Measurements from ENCODE around the gene DCUN1D4.
A peak's percentile ranks its signal among the peaks of the same experiment; 100 is the strongest.

DCUN1D4 gene

GRCh38 chr4:51942833-51943215 is 99.9 kb downstream of the DCUN1D4 start:
- no peak overlapping the region for H3K23ac ChIP-seq (ENCODE audit: low read length in 2 of 2)

GRCh38 chr4:51943221-51943620 is 100.3 kb downstream of the DCUN1D4 start:
- no peak overlapping the region for H3K9ac ChIP-seq (ENCODE audit: low read length)

More at GRCh38 chr4:51942833-51943215, 99.9 kb downstream of the DCUN1D4 start:
- no peak overlapping the region for H2BK5ac ChIP-seq (ENCODE audit: low read depth, low read length, poor library complexity, severe bottlenecking)
- H4K8ac ChIP-seq (ENCODE audit: low read length) = no peak overlapping the region
- no peak overlapping the region for H2AK5ac ChIP-seq (ENCODE audit: low read length, severe bottlenecking)
- H3K14ac ChIP-seq (ENCODE audit: low read length in 2 of 2) = no peak overlapping the region
- H4K91ac ChIP-seq (ENCODE audit: low read length) = no peak overlapping the region
- no peak overlapping the region for H2AFZ ChIP-seq (ENCODE audit: low read depth, low read length)
- peaks cover 10% of the 10 kb centered on the region for H3K4me1 ChIP-seq (ENCODE audit: control insufficient read depth, insufficient read depth, low read depth, low read length)
- no peak overlapping the region for H2BK120ac ChIP-seq (ENCODE audit: low read depth, low read length)
- H3K79me1 ChIP-seq (replicated peaks; ENCODE audit: low read length, poor library complexity, severe bottlenecking) = no peaks in the 10 kb centered on the region
- no peak overlapping the region for H3K4ac ChIP-seq (ENCODE audit: low read depth in 1 of 2, low read length in 2 of 2)
- H3K27me3 ChIP-seq (ENCODE audit: control insufficient read depth in 1 of 2, insufficient read depth in 1 of 2, low read length in 2 of 2) = no peaks in the 10 kb centered on the region
- H3K4me3 ChIP-seq (ENCODE audit: insufficient read depth in 1 of 2, low read depth in 1 of 2, low read length in 2 of 2) = no peak overlapping the region
- H3K4me2 ChIP-seq (ENCODE audit: low read length, poor library complexity, severe bottlenecking) = no peak overlapping the region
- no peak for DNase-seq
- H2BK12ac ChIP-seq (ENCODE audit: low read length in 2 of 2) = no peak overlapping the region
- no peaks in the 10 kb centered on the region for H3K36me3 ChIP-seq (ENCODE audit: control insufficient read depth in 1 of 2, insufficient read depth in 2 of 2, low read depth in 1 of 2, low read length in 2 of 2)
- H3K9ac ChIP-seq (ENCODE audit: low read length) = no peak overlapping the region
- H2BK15ac ChIP-seq (ENCODE audit: low read depth, poor library complexity, severe bottlenecking) = no peak overlapping the region
- H3K9me3 ChIP-seq (ENCODE audit: control insufficient read depth, low read length) = no peaks in the 10 kb centered on the region
- H3K27ac ChIP-seq (ENCODE audit: low read length, poor library complexity, severe bottlenecking) = peak overlapping the region; percentile 63
- no CpG with 5 or more reads among the region's 2 CpGs for WGBS
- H3K18ac ChIP-seq (ENCODE audit: low read depth in 1 of 2, low read length in 2 of 2) = no peak overlapping the region

DNA sequence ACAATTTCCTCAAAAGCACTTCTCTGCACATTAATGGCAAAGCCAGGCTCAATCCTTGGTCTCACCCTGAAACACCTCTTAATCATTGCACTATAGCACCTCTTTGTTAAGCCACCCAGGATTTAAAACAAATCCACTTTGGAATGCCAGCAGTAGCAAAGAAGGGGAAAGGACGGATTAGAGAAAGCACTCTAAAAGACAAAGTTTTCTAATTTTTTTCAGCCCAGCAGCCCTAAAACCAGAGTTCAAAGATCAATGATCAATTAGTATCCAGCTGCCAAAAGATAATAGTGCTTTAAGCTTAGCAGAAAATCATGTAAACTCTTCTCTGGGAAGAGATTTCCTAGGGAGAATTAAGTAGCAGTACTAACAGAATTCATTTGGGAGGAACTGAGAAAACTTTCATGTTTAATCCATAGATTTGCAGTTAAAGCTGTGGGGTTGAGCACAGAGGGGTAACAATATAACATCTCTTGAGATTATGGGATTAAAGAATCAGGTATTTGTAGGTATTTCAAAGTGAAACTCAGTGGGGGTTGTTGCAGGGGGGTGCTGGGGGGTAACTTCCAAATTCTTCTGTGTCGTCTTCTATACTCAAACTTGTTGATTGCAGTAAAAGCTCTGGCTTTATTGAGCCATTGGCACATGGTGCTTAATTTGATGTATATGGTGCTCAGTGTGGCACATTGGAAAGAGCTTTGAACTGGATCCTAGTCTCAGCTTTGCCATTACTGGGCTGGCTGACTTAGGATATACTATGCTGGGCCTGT is 115.4 kb downstream of the DCUN1D4 start:
- H3K27ac ChIP-seq (ENCODE audit: low read length, poor library complexity, severe bottlenecking) = no peak overlapping the region
- H2AK5ac ChIP-seq (ENCODE audit: low read length, severe bottlenecking) = no peak overlapping the region
- H2BK120ac ChIP-seq (ENCODE audit: low read depth, low read length) = no peak overlapping the region
- H2BK12ac ChIP-seq (ENCODE audit: low read length in 2 of 2) = no peak overlapping the region
- no peak overlapping the region for H4K91ac ChIP-seq (ENCODE audit: low read length)
- no peak overlapping the region for H3K23ac ChIP-seq (ENCODE audit: low read length in 2 of 2)
- H3K18ac ChIP-seq (ENCODE audit: low read depth in 1 of 2, low read length in 2 of 2) = no peak overlapping the region
- no peaks in the 10 kb centered on the region for H3K4me1 ChIP-seq (ENCODE audit: control insufficient read depth, insufficient read depth, low read depth, low read length)
- H4K8ac ChIP-seq (ENCODE audit: low read length) = no peak overlapping the region
- no peak overlapping the region for H3K9ac ChIP-seq (ENCODE audit: low read length)
- 69% methylated on average over 1 of the region's 2 CpGs for WGBS
- no peak overlapping the region for H3K4me2 ChIP-seq (ENCODE audit: low read length, poor library complexity, severe bottlenecking)
- DNase-seq = no peak
- no peaks in the 10 kb centered on the region for H3K79me1 ChIP-seq (replicated peaks; ENCODE audit: low read length, poor library complexity, severe bottlenecking)
- no peak overlapping the region for H2BK5ac ChIP-seq (ENCODE audit: low read depth, low read length, poor library complexity, severe bottlenecking)
- no peak overlapping the region for H3K4ac ChIP-seq (ENCODE audit: low read depth in 1 of 2, low read length in 2 of 2)
- H2BK15ac ChIP-seq (ENCODE audit: low read depth, poor library complexity, severe bottlenecking) = no peak overlapping the region
- no peak overlapping the region for H3K14ac ChIP-seq (ENCODE audit: low read length in 2 of 2)
- H3K36me3 ChIP-seq (ENCODE audit: control insufficient read depth in 1 of 2, insufficient read depth in 2 of 2, low read depth in 1 of 2, low read length in 2 of 2) = no peaks in the 10 kb centered on the region
- H2AFZ ChIP-seq (ENCODE audit: low read depth, low read length) = no peak overlapping the region
- H3K4me3 ChIP-seq (ENCODE audit: insufficient read depth in 1 of 2, low read depth in 1 of 2, low read length in 2 of 2) = no peak overlapping the region
- no peaks in the 10 kb centered on the region for H3K9me3 ChIP-seq (ENCODE audit: control insufficient read depth, low read length)
- no peaks in the 10 kb centered on the region for H3K27me3 ChIP-seq (ENCODE audit: control insufficient read depth in 1 of 2, insufficient read depth in 1 of 2, low read length in 2 of 2)

More at GRCh38 chr4:51943221-51943620, 100.3 kb downstream of the DCUN1D4 start:
- Histone ChIP-seq H3K14ac (ENCODE audit: low read length in 2 of 2) (no peak overlapping the region), H3K4me3 (ENCODE audit: insufficient read depth in 1 of 2, low read depth in 1 of 2, low read length in 2 of 2) (no peak overlapping the region), H4K8ac (ENCODE audit: low read length) (no peak overlapping the region), H2AK5ac (ENCODE audit: low read length, severe bottlenecking) (no peak overlapping the region), H3K27ac (ENCODE audit: low read length, poor library complexity, severe bottlenecking) (peak overlapping the region; percentile 39), H3K9me3 (ENCODE audit: control insufficient read depth, low read length) (no peaks in the 10 kb centered on the region), H2BK12ac (ENCODE audit: low read length in 2 of 2) (no peak overlapping the region), H2BK5ac (ENCODE audit: low read depth, low read length, poor library complexity, severe bottlenecking) (no peak overlapping the region), H3K23ac (ENCODE audit: low read length in 2 of 2) (no peak overlapping the region), H2BK120ac (ENCODE audit: low read depth, low read length) (no peak overlapping the region), H2BK15ac (ENCODE audit: low read depth, poor library complexity, severe bottlenecking) (no peak overlapping the region), H2AFZ (ENCODE audit: low read depth, low read length) (no peak overlapping the region), H4K91ac (ENCODE audit: low read length) (no peak overlapping the region), H3K79me1 (replicated peaks; ENCODE audit: low read length, poor library complexity, severe bottlenecking) (no peaks in the 10 kb centered on the region), H3K18ac (ENCODE audit: low read depth in 1 of 2, low read length in 2 of 2) (no peak overlapping the region), H3K27me3 (ENCODE audit: control insufficient read depth in 1 of 2, insufficient read depth in 1 of 2, low read length in 2 of 2) (no peaks in the 10 kb centered on the region), H3K4ac (ENCODE audit: low read depth in 1 of 2, low read length in 2 of 2) (no peak overlapping the region), H3K36me3 (ENCODE audit: control insufficient read depth in 1 of 2, insufficient read depth in 2 of 2, low read depth in 1 of 2, low read length in 2 of 2) (no peaks in the 10 kb centered on the region), H3K4me1 (ENCODE audit: control insufficient read depth, insufficient read depth, low read depth, low read length) (peaks cover 10% of the 10 kb centered on the region), H3K4me2 (ENCODE audit: low read length, poor library complexity, severe bottlenecking) (no peak overlapping the region)
- WGBS = 81% methylated on average over 3 of the region's 6 CpGs
- peak; percentile 9 for DNase-seq

GRCh38 chr4:51960486-51960885 is 117.5 kb downstream of the DCUN1D4 start:
- Histone ChIP-seq H3K4me1 (ENCODE audit: control insufficient read depth, insufficient read depth, low read depth, low read length) (peaks cover 2% of the 10 kb centered on the region), H3K36me3 (ENCODE audit: control insufficient read depth in 1 of 2, insufficient read depth in 2 of 2, low read depth in 1 of 2, low read length in 2 of 2) (no peaks in the 10 kb centered on the region), H3K27me3 (ENCODE audit: control insufficient read depth in 1 of 2, insufficient read depth in 1 of 2, low read length in 2 of 2) (no peaks in the 10 kb centered on the region), H3K18ac (ENCODE audit: low read depth in 1 of 2, low read length in 2 of 2) (no peak overlapping the region), H4K91ac (ENCODE audit: low read length) (no peak overlapping the region), H2BK12ac (ENCODE audit: low read length in 2 of 2) (no peak overlapping the region), H3K9ac (ENCODE audit: low read length) (no peak overlapping the region), H2BK5ac (ENCODE audit: low read depth, low read length, poor library complexity, severe bottlenecking) (no peak overlapping the region), H3K27ac (ENCODE audit: low read length, poor library complexity, severe bottlenecking) (no peak overlapping the region), H3K9me3 (ENCODE audit: control insufficient read depth, low read length) (no peaks in the 10 kb centered on the region), H2BK120ac (ENCODE audit: low read depth, low read length) (no peak overlapping the region), H2AFZ (ENCODE audit: low read depth, low read length) (no peak overlapping the region), H2BK15ac (ENCODE audit: low read depth, poor library complexity, severe bottlenecking) (no peak overlapping the region), H3K14ac (ENCODE audit: low read length in 2 of 2) (no peak overlapping the region), H4K8ac (ENCODE audit: low read length) (no peak overlapping the region), H3K4ac (ENCODE audit: low read depth in 1 of 2, low read length in 2 of 2) (no peak overlapping the region), H3K4me3 (ENCODE audit: insufficient read depth in 1 of 2, low read depth in 1 of 2, low read length in 2 of 2) (no peak overlapping the region), H3K23ac (ENCODE audit: low read length in 2 of 2) (no peak overlapping the region), H3K4me2 (ENCODE audit: low read length, poor library complexity, severe bottlenecking) (no peak overlapping the region), H3K79me1 (replicated peaks; ENCODE audit: low read length, poor library complexity, severe bottlenecking) (no peaks in the 10 kb centered on the region), H2AK5ac (ENCODE audit: low read length, severe bottlenecking) (no peak overlapping the region)
- WGBS = 73% methylated on average over 4 of the region's 4 CpGs
- DNase-seq = no peak

All from mesenchymal stem cell (in vitro differentiated cells and primary cell).